IPS-15b (cell line): ENCODE measurements around the gene SLC22A17.
A peak's percentile ranks its signal among the peaks of the same experiment; 100 is the strongest.

ENCODE experiments used
- H3K27me3 ChIP-seq: one replicate; pipeline ENCODE4 v1.6.1; 2013; ENCODE audit warnings: low read length; ENCODE audit not compliant: control insufficient read depth, insufficient read depth
- H3K36me3 ChIP-seq: one replicate; pipeline ENCODE4 v1.6.1; 2013; ENCODE audit warnings: low read length; ENCODE audit not compliant: control insufficient read depth, insufficient read depth
- H3K4me1 ChIP-seq: one replicate; pipeline ENCODE4 v1.6.1; 2013; ENCODE audit warnings: mild to moderate bottlenecking, low read length; ENCODE audit not compliant: control insufficient read depth, insufficient read depth
- H3K4me3 ChIP-seq: one replicate; pipeline ENCODE4 v1.5.1; 2013; ENCODE audit warnings: low read depth, low read length
- H3K9ac ChIP-seq: one replicate; pipeline ENCODE4 v1.6.1; 2013; ENCODE audit warnings: low read depth, mild to moderate bottlenecking, low read length
- H3K9me3 ChIP-seq: one replicate; pipeline ENCODE4 v1.6.1; 2013; ENCODE audit warnings: mild to moderate bottlenecking, low read length; ENCODE audit not compliant: control insufficient read depth, insufficient read depth

Gene SLC22A17

DNA sequence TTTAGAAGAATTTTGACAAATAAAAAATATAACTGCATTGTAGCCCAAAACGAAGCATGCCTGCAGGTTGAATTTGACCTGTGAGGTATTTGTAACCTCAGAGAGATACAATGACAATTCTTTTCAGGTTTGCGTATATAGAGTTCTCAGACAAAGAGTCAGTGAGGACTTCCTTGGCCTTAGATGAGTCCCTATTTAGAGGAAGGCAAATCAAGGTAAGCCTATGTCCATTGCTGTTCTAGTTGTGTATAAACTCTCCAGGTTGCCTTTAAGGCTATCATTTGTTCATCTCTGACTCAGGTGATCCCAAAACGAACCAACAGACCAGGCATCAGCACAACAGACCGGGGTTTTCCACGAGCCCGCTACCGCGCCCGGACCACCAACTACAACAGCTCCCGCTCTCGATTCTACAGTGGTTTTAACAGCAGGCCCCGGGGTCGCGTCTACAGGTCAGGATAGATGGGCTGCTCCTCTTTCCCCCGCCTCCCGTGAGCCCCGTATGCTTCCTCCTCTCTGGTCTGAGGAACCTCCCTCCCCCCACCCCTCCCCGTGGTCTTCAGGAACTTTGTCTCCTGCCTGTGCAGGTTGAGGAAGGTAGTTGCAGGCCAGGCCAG lies 28.7 kb downstream of the SLC22A17 start:
- Histone ChIP-seq H3K27me3 (no peaks in the 10 kb centered on the region), H3K36me3 (peaks cover 13% of the 10 kb centered on the region), H3K4me3 (no peak overlapping the region), H3K4me1 (peaks cover 3% of the 10 kb centered on the region), H3K9ac (no peak overlapping the region), H3K9me3 (no peaks in the 10 kb centered on the region)

DNA sequence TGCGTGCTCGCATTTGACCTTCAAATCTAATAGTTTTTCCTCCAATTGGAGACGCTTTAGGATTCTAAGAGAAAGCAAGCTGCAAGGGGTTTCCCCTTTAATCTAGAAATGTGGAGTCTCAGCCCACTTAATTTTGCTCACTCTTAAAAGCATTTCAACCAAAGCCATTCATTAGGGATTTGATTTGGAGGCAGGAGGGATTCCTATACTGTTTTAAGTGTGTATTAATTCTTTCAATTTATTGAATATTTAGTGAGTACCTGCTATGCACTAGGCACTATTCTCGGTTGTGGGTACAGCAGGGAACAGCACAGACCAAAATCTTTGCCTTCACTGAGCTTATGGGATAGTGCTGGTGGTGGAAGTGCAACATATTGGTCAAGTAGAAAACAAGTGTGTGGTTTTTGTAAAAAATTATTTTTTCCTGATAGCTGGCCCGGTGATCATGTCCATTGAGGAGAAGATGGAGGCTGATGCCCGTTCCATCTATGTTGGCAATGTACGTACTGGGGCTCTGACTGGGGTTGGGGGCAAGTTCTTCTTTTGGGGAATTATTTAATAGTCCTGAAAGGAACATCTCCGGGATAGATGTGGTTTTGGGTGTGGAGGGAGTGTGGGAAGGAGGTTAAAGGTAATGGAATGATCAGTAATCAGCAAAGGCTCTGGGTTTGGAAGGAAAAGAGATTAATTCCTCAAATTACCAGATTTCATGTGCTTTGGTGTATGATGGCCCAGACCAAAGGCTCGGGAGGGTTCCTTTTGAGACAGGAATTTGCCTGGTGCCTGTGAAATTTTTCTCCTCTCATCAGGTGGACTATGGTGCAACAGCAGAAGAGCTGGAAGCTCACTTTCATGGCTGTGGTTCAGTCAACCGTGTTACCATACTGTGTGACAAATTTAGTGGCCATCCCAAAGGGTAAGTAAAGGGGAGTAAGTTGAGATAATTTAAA lies 29.8 kb downstream of the SLC22A17 start:
- Histone ChIP-seq H3K9me3 (no peaks in the 10 kb centered on the region), H3K27me3 (no peaks in the 10 kb centered on the region), H3K36me3 (peaks cover 13% of the 10 kb centered on the region), H3K4me1 (peaks cover 3% of the 10 kb centered on the region), H3K4me3 (peak overlapping the region; percentile 93), H3K9ac (peak overlapping the region; percentile 98)

DNA sequence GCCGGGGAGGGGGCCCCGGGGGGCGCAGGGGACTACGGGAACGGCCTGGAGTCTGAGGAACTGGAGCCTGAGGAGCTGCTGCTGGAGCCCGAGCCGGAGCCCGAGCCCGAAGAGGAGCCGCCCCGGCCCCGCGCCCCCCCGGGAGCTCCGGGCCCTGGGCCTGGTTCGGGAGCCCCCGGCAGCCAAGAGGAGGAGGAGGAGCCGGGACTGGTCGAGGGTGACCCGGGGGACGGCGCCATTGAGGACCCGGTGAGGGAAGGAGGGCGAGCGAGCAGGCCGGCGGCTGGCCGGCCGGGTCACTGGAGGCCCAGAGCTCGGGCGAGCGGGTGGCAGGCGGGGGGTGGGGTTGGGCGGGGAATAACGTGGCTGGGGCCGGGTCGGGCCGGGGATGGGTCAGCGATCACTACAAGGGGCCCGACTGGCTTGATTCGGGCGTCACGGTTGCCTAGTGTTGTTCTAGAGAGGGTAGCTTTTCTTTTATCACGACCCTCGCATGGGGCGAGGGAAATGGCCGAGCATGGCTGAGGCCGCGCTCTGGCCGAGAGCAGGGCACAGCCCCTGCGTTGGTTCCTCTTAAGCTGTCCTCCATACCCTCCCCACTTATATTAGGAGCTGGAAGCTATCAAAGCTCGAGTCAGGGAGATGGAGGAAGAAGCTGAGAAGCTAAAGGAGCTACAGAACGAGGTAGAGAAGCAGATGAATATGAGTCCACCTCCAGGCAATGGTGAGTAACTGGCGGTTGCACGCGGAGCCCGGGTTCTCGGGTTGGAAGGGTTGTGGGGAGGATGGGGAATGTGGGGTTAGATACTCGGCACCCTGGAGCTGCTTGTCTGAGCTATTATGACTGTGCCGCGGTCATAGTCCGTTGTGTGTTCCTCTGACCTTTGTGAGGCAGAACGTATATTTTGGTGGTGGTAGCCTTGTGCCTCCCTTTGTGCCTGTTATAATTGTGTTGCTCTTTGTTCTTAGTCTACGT lies 30.8 kb downstream of the SLC22A17 start:
- Histone ChIP-seq H3K9me3 (no peaks in the 10 kb centered on the region), H3K4me3 (peak overlapping the region; percentile 93), H3K36me3 (peaks cover 13% of the 10 kb centered on the region), H3K4me1 (peaks cover 3% of the 10 kb centered on the region), H3K27me3 (no peaks in the 10 kb centered on the region), H3K9ac (peak overlapping the region; percentile 98)

DNA sequence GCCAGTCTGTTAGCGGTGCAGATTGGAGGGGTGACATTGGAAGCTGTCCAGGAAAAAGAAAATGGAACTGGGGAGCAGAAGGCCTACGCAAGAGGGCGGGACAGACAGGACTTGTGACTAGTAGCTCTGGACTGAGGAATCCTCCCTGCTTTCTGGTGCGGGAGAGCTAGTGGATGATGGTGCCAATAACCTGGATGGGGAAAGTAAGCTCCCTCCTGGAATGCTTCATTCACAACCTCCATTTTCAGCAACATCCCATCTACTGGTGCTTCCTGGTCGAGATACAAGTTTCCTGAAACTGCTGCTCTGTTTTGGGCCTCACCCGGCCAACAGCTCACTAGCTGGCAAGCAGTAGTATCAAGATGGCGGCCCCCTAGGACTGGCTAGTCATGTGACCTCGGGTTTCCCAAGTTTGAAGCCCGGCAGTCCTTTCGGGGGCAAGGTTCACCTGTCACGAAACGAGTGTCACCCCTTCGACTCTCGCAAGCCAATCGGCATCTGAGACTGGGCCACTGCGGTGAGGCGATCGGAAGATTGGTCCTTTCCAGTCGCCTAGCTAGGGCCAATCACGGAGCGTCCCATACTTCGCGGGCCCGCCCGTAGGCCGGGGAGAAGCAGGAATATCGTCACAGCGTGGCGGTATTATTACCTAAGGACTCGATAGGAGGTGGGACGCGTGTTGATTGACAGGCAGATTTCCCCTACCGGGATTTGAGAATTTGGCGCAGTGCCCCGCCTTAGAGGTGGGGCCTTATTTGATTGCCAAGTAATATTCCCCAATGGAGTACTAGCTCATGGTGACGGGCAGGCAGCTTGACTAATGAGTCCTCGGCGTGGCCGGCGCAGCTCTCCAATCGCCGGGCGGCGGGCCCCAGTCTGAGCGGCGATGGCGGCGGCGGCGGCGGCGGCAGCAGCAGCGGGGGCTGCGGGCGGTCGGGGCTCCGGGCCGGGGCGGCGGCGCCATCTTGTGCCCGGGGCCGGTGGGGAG lies 31.8 kb downstream of the SLC22A17 start, which contains the start of gene PABPN1:
TSS of gene PABPN1 (plus strand) at position 874 of the 988 bp plus-strand sequence. CDS start at position 887, 13 bp downstream.
- Histone ChIP-seq H3K9ac (peak within 1 kb of the TSS; percentile 98), H3K9me3 (no peaks in the 10 kb centered on the region), H3K4me3 (peak within 1 kb of the TSS; percentile 93), H3K27me3 (no peaks in the 10 kb centered on the region), H3K36me3 (peaks cover 13% of the 10 kb centered on the region), H3K4me1 (peaks cover 3% of the 10 kb centered on the region)

- Histone ChIP-seq H3K4me3 (peak overlapping the region; percentile 80), H3K27me3 (no peaks in the 10 kb centered on the region), H3K4me1 (peaks cover 3% of the 10 kb centered on the region), H3K36me3 (peaks cover 11% of the 10 kb centered on the region), H3K9ac (peak overlapping the region; percentile 80), H3K9me3 (no peaks in the 10 kb centered on the region)
These were observed 32.7 kb downstream of the SLC22A17 start for GRCh38 chr14:23319746-23320583.

DNA sequence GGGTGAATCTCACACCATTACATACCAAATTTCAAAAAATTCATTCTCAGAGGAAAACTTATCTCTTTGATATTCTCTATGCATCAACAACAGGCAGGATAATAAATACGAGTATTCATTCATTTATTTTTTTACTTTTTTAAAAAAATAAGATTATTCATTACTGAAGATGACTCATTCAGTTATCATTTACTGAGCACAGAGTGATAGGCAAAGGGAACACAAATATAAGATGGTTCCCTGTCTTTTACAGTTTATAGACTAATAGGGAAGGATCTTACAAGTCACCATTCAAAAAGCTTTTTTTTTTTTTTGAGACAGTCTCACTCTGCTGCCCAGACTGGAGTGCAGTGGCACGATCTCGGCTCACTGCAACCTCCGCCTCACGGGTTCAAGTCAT lies 36.4 kb downstream of the SLC22A17 start:
- H3K27me3 ChIP-seq = no peaks in the 10 kb centered on the region
- no peaks in the 10 kb centered on the region for H3K36me3 ChIP-seq
- H3K4me3 ChIP-seq = no peak overlapping the region
- H3K9me3 ChIP-seq = no peaks in the 10 kb centered on the region
- no peaks in the 10 kb centered on the region for H3K4me1 ChIP-seq
- no peak overlapping the region for H3K9ac ChIP-seq

- H3K9me3 ChIP-seq = no peaks in the 10 kb centered on the region
- H3K4me3 ChIP-seq = no peak overlapping the region
- no peak overlapping the region for H3K9ac ChIP-seq
- H3K27me3 ChIP-seq = no peaks in the 10 kb centered on the region
- H3K36me3 ChIP-seq = peaks cover 6% of the 10 kb centered on the region
- no peaks in the 10 kb centered on the region for H3K4me1 ChIP-seq
These were observed 42.1 kb downstream of the SLC22A17 start for GRCh38 chr14:23310546-23310945.

DNA sequence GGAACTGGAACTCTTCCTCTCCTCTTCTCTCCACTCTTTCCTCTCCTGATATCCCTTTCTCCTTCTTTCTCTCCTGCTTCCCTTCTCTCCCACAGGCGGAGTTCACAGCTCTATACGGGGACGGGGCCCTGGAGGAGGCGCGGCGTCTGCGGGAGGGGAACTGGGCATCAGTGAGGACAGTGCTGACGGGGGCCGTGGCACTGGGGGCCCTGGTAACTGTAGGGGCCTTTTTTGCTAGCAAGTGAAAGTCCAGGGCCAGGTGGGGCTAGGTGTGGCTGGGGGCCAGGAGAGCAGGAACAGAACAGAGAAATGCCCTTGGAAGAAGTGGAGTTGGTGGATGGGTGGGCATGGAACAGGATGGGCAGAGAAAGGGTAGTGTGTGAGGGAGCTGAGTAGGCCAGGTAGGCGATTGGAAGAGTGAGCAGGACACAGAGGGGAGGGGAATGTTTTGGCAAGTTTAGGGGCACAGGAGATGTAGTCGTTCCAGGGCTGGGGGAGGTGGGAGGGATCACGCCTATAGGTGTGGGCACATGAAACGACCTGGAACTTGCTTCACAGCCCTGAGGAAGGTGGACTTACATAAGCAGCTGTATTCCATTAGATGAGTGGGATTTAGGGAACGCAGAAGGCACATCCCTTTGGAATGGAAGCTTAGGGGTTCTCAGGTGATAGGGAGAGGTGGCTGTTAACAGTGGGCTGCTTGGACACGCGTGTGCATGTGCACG lies 43.8 kb downstream of the SLC22A17 start:
- no peak overlapping the region for H3K4me3 ChIP-seq

GRCh38 chr14:23307687-23308644 lies 44.7 kb downstream of the SLC22A17 start:
- Histone ChIP-seq H3K27me3 (peaks cover 16% of the 10 kb centered on the region), H3K4me3 (peak overlapping the region; percentile 85), H3K4me1 (no peaks in the 10 kb centered on the region), H3K9ac (no peak overlapping the region), H3K36me3 (peaks cover 6% of the 10 kb centered on the region), H3K9me3 (no peaks in the 10 kb centered on the region)

More for the DNA sequence above, 43.8 kb downstream of the SLC22A17 start:
- Histone ChIP-seq H3K27me3 (peaks cover 8% of the 10 kb centered on the region), H3K36me3 (peaks cover 6% of the 10 kb centered on the region), H3K9me3 (no peaks in the 10 kb centered on the region), H3K4me1 (no peaks in the 10 kb centered on the region), H3K9ac (no peak overlapping the region)
